ENCODE results near the gene ACAT2. TPM values are rescaled to one million over a fixed set of nuclear protein-coding genes. Genes with fewer than 3 reads are reported as not detected.

ACAT2 gene
- total and polyA plus RNA-seq, 2 donors (not counting 1 experiment from before 2014, with no cell fraction given) = 6.5 to 31.1 TPM

DNA sequence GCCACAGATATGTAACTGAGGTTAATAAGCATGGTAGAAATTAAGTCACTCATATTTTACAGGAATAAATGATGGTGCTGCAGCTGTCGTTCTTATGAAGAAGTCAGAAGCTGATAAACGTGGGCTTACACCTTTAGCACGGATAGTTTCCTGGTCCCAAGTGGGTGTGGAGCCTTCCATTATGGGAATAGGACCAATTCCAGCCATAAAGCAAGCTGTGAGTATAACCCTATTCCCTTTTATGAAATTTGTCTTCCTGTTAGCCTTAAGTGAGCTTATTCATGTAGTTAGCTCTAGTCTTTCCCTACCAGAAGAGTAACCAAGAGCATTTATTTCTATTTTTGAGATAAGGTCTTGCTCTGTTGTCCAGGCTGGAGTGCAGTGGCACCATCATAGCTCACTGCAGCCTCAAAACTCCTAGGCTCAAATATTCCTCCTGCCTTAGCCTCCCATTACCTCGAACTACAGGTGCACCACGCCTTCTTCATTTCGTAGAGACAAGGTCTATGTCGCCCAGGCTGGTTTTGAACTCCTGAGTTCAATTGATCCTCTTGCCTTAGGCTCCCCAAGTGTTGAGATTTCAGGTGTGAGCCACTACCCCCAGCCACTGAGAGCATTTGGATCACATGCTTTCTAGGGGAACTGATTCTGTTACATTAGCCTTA, 15.5 kb downstream of the ACAT2 start:
- peaks cover 5 to 67% of the 10 kb centered on the region in 2 experiments for H3K36me3 ChIP-seq (replicated peaks in 1 of 2; ENCODE audit: control extremely low read depth in 1 of 2, control insufficient read depth in 1 of 2, extremely low read depth in 1 of 2, insufficient read depth in 2 of 2, low read length in 1 of 2)
- H3K4me3 ChIP-seq (ENCODE audit: control extremely low read depth in 1 of 5, extremely low read depth in 1 of 5, insufficient read depth in 1 of 5, low read depth in 2 of 5, low read length in 4 of 5) = no peak overlapping the region
- H3K9me3 ChIP-seq (ENCODE audit: control extremely low read depth in 1 of 3, control insufficient read depth in 2 of 3, insufficient read depth in 1 of 3, low read length in 2 of 3) = no peaks in the 10 kb centered on the region
- no peak overlapping the region for H2AFZ ChIP-seq (ENCODE audit: insufficient read depth, low read depth, low read length, poor library complexity, severe bottlenecking)
- TF ChIP-seq, protein P1, sequence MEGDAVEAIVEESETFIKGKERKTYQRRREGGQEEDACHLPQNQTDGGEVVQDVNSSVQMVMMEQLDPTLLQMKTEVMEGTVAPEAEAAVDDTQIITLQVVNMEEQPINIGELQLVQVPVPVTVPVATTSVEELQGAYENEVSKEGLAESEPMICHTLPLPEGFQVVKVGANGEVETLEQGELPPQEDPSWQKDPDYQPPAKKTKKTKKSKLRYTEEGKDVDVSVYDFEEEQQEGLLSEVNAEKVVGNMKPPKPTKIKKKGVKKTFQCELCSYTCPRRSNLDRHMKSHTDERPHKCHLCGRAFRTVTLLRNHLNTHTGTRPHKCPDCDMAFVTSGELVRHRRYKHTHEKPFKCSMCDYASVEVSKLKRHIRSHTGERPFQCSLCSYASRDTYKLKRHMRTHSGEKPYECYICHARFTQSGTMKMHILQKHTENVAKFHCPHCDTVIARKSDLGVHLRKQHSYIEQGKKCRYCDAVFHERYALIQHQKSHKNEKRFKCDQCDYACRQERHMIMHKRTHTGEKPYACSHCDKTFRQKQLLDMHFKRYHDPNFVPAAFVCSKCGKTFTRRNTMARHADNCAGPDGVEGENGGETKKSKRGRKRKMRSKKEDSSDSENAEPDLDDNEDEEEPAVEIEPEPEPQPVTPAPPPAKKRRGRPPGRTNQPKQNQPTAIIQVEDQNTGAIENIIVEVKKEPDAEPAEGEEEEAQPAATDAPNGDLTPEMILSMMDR (IDR thresholded peaks at IDR 0.05) = no peak
- TF ChIP-seq EZH2 (IDR thresholded peaks at IDR 0.05; ENCODE audit: borderline replicate concordance, insufficient read depth, low read depth, low read length, poor library complexity, severe bottlenecking) = no peak
- H3K4me1 ChIP-seq (ENCODE audit: control insufficient read depth in 2 of 2, insufficient read depth in 2 of 2, low read length in 2 of 2) = no peaks in the 10 kb centered on the region
- H3K4me2 ChIP-seq (replicated peaks; ENCODE audit: low read depth, low read length, poor library complexity, severe bottlenecking) = no peak overlapping the region
- ATAC-seq (ENCODE audit: low read depth) (no peak), DNase-seq (no peak)
- no peak overlapping the region for H3K4me3 Mint-ChIP-seq
- H3K9me3 Mint-ChIP-seq (ENCODE audit: insufficient read depth) = no peaks in the 10 kb centered on the region
- peaks cover 2% of the 10 kb centered on the region for H4K20me1 ChIP-seq (ENCODE audit: control insufficient read depth, insufficient read depth, low read length, poor library complexity, severe bottlenecking)
- no peaks in the 10 kb centered on the region for H3K27me3 Mint-ChIP-seq
- H3K27ac Mint-ChIP-seq = peak overlapping the region; percentile 15
- WGBS (ENCODE audit: insufficient coverage) = 96% methylated on average over 4 of the region's 7 CpGs
- ChIA-PET CTCF (no interaction called here), POLR2A (interaction anchor here (0.7 kb wide), 1 partner anchor 84 kb away, joined by 9 read pairs; no protein-coding TSS in a partner anchor)
- H3K9ac ChIP-seq (ENCODE audit: low read length) = no peak overlapping the region
- H3K79me2 ChIP-seq (ENCODE audit: control insufficient read depth, insufficient read depth, low read length) = no peaks in the 10 kb centered on the region
- no peak overlapping the region for H3K27ac ChIP-seq (ENCODE audit: low read length in 2 of 2)
- H3K27me3 ChIP-seq (replicated peaks in 1 of 4; ENCODE audit: control extremely low read depth in 1 of 4, control insufficient read depth in 3 of 4, insufficient read depth in 4 of 4, low read length in 3 of 4) = no peaks in the 10 kb centered on the region
- peaks cover 3% of the 10 kb centered on the region for H3K4me1 Mint-ChIP-seq
- intact Hi-C loops (cut with micrococcal nuclease) = no loop called here

DNA sequence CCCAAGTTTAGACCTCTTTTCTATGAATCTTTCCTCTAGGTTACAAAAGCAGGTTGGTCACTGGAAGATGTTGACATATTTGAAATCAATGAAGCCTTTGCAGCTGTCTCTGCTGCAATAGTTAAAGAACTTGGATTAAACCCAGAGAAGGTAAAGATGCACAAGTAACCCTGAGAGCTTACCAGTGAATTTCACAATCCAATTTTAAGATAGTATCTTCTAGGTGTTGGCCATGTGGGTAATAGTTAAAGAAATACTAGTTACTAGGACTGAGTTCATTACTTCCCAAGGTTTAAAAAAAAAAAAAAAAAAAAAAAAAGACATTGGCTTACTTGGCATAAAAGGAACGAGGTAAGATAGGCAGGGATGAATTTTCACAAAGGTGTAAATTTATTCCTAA, 16.3 kb downstream of the ACAT2 start:
- Histone ChIP-seq H3K4me1 (ENCODE audit: control insufficient read depth in 2 of 2, insufficient read depth in 2 of 2, low read length in 2 of 2) (no peaks in the 10 kb centered on the region), H3K4me2 (replicated peaks; ENCODE audit: low read depth, low read length, poor library complexity, severe bottlenecking) (no peak overlapping the region), H4K20me1 (ENCODE audit: control insufficient read depth, insufficient read depth, low read length, poor library complexity, severe bottlenecking) (peaks cover 9% of the 10 kb centered on the region), H3K9ac (ENCODE audit: low read length) (no peak overlapping the region), H3K36me3 (replicated peaks in 1 of 2; ENCODE audit: control extremely low read depth in 1 of 2, control insufficient read depth in 1 of 2, extremely low read depth in 1 of 2, insufficient read depth in 2 of 2, low read length in 1 of 2) (peaks cover 7 to 74% of the 10 kb centered on the region in 2 experiments), H3K79me2 (ENCODE audit: control insufficient read depth, insufficient read depth, low read length) (no peaks in the 10 kb centered on the region), H2AFZ (ENCODE audit: insufficient read depth, low read depth, low read length, poor library complexity, severe bottlenecking) (no peak overlapping the region), H3K4me3 (ENCODE audit: control extremely low read depth in 1 of 5, extremely low read depth in 1 of 5, insufficient read depth in 1 of 5, low read depth in 2 of 5, low read length in 4 of 5) (no peak overlapping the region), H3K9me3 (ENCODE audit: control extremely low read depth in 1 of 3, control insufficient read depth in 2 of 3, insufficient read depth in 1 of 3, low read length in 2 of 3) (no peaks in the 10 kb centered on the region), H3K27ac (ENCODE audit: low read length in 2 of 2) (no peak overlapping the region), H3K27me3 (replicated peaks in 1 of 4; ENCODE audit: control extremely low read depth in 1 of 4, control insufficient read depth in 3 of 4, insufficient read depth in 4 of 4, low read length in 3 of 4) (no peaks in the 10 kb centered on the region)
- ATAC-seq (ENCODE audit: low read depth) = no peak
- TF ChIP-seq, protein P1 (IDR thresholded peaks at IDR 0.05) = no peak
- no peak for TF ChIP-seq EZH2 (IDR thresholded peaks at IDR 0.05; ENCODE audit: borderline replicate concordance, insufficient read depth, low read depth, low read length, poor library complexity, severe bottlenecking)
- H3K4me3 Mint-ChIP-seq = no peak overlapping the region
- H3K27ac Mint-ChIP-seq = no peak overlapping the region
- H3K27me3 Mint-ChIP-seq = no peaks in the 10 kb centered on the region
- ChIA-PET POLR2A (interaction anchor here (0.7 kb wide), 1 partner anchor 84 kb away, joined by 9 read pairs; no protein-coding TSS in a partner anchor), CTCF (no interaction called here)
- no peaks in the 10 kb centered on the region for H3K9me3 Mint-ChIP-seq (ENCODE audit: insufficient read depth)
- no CpG with 5 or more reads among the region's 1 CpG for WGBS (ENCODE audit: insufficient coverage)
- DNase-seq = no peak
- intact Hi-C loops (cut with micrococcal nuclease) = no loop called here
- H3K4me1 Mint-ChIP-seq = peaks cover 10% of the 10 kb centered on the region
